Kidney (tissue), 14 donors: ENCODE results near the gene ADM5. TPM values are rescaled to one million over a fixed set of nuclear protein-coding genes. Genes with fewer than 3 reads are reported as not detected.

Source experiments
- DNase-seq, 5 donors: peaks; one replicate each; pipeline ENCODE4 v3.0.0-alpha.2; 2013 to 2020
- FAIRE-seq: peaks from 2 replicates; lab custom pipeline; 2012; peaks lifted over from hg19 to GRCh38; lab: Jason Lieb, UNC
- H3K27ac ChIP-seq, 2 donors: one replicate each; pipeline ENCODE4 v1.7.0; 2013; ENCODE audit warnings: low read depth in 2 of 2, low read length in 2 of 2, inconsistent platforms in 1 of 2
- H3K27me3 ChIP-seq: one replicate; pipeline ENCODE4 v1.7.1; 2013; ENCODE audit warnings: low read length, inconsistent platforms; ENCODE audit not compliant: control insufficient read depth, insufficient read depth
- H3K36me3 ChIP-seq, 3 donors: one replicate each; pipeline versions ENCODE4 v1.7.0 to v1.7.1; 2013; ENCODE audit warnings: low read length in 3 of 3, control low read depth in 1 of 3, inconsistent platforms in 1 of 3; ENCODE audit not compliant: insufficient read depth in 3 of 3, control insufficient read depth in 2 of 3
- H3K4me1 ChIP-seq, 3 donors: one replicate each; pipeline versions ENCODE4 v1.7.0 to v1.7.1; 2013; ENCODE audit warnings: low read length in 3 of 3, inconsistent platforms in 1 of 3, low read depth in 1 of 3; ENCODE audit not compliant: control insufficient read depth in 2 of 3, insufficient read depth in 2 of 3
- H3K4me3 ChIP-seq, 3 donors: one replicate each; pipeline versions ENCODE4 v1.7.0 to v1.8.1; 2013; ENCODE audit warnings: low read length in 3 of 3, control low read depth in 1 of 3, inconsistent platforms in 1 of 3
- H3K9ac ChIP-seq, 3 donors: one replicate each; pipeline versions ENCODE4 v1.7.0 to v1.7.1; 2013; ENCODE audit warnings: low read length in 3 of 3, control low read depth in 1 of 3, inconsistent platforms in 1 of 3
- H3K9me3 ChIP-seq, 3 donors: one replicate each; pipeline versions ENCODE4 v1.7.0 to v1.7.1; 2013; ENCODE audit warnings: low read length in 3 of 3, control low read depth in 1 of 3, inconsistent platforms in 1 of 3; ENCODE audit not compliant: control insufficient read depth in 2 of 3, insufficient read depth in 1 of 3
- intact Hi-C: fragments of 100-400 bp; cut with DNase I; formaldehyde crosslinking; loops from one replicate; pipeline ENCODE4 v1.11.1; 2022
- polyA plus RNA-seq: library from polyadenylated mRNA; stranded (reverse); fragments of 350-450 nt; fragmentation: Illumina TruSeq; extraction: RNeasy Lipid Tissue Mini Kit (QIAGEN cat#74804); gene quantifications from one replicate; pipeline ENCODE4 v1.2.3, GENCODE V29; 2014; ENCODE audit warnings: low read depth, low replicate concordance; ENCODE audit not compliant: insufficient read depth
- total RNA-seq: library from RNA; stranded (reverse); fragmentation: NEBNext Ultra II Directional; extraction: Animal tissue kit (Norgen Biotek cat#: 25700); gene quantifications from one replicate; pipeline ENCODE4 v1.2.1, GENCODE V29; 2021
- TF ChIP-seq, protein P1 (sequence below): IDR thresholded peaks from 3 replicates; pipeline ENCODE4 v1.5.1; 2012; ENCODE audit warnings: mild to moderate bottlenecking, moderate library complexity, borderline replicate concordance; ENCODE audit not compliant: insufficient read depth; ENCODE audit errors: extremely low read depth
- donor health status: control.
- donor health status: control.
- donor health status: control.
- donor health status: control.
- donor health status: control.
- donor health status: DM: yes; HTN: yes; CAD: no.
- donor health status: Normal renal cell carcinoma (clear cell type).

Gene ADM5
- total and polyA plus RNA-seq, 2 donors from 2014 or later, result 0.60 to 2.1 TPM

DNA sequence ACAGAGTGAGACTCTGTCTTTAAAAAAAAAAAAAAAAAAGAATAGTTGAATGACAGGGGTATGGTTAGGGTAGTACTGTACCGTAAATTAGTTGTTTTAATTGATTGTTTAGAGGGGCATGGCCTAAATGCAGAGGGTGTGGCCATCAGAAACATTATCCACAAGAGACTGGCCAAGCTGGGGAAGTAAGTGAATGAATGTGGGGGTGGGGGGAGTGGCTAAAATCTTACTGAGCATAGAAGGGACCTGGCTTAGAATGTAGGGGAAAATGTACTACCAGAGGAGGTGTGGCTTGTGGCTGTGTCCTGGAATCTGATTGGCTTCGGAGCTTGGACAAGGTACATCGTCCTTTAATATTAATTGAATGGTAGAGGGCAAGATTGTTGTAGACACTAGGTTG is 19.9 kb upstream of the ADM5 start:
- no peak for DNase-seq
- TF ChIP-seq, protein P1, sequence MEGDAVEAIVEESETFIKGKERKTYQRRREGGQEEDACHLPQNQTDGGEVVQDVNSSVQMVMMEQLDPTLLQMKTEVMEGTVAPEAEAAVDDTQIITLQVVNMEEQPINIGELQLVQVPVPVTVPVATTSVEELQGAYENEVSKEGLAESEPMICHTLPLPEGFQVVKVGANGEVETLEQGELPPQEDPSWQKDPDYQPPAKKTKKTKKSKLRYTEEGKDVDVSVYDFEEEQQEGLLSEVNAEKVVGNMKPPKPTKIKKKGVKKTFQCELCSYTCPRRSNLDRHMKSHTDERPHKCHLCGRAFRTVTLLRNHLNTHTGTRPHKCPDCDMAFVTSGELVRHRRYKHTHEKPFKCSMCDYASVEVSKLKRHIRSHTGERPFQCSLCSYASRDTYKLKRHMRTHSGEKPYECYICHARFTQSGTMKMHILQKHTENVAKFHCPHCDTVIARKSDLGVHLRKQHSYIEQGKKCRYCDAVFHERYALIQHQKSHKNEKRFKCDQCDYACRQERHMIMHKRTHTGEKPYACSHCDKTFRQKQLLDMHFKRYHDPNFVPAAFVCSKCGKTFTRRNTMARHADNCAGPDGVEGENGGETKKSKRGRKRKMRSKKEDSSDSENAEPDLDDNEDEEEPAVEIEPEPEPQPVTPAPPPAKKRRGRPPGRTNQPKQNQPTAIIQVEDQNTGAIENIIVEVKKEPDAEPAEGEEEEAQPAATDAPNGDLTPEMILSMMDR, result no peak
- H3K36me3 ChIP-seq, result no peaks in the 10 kb centered on the region
- H3K27ac ChIP-seq, result no peak overlapping the region
- H3K9me3 ChIP-seq, result no peaks in the 10 kb centered on the region
- no peaks in the 10 kb centered on the region for H3K27me3 ChIP-seq
- H3K4me1 ChIP-seq, result peaks cover 0 to 14% (median 5%) of the 10 kb centered on the region in 3 donors
- no peak for FAIRE-seq
- no peak overlapping the region for H3K4me3 ChIP-seq
- H3K9ac ChIP-seq, result no peak overlapping the region
- intact Hi-C loops, result no loop called here

DNA sequence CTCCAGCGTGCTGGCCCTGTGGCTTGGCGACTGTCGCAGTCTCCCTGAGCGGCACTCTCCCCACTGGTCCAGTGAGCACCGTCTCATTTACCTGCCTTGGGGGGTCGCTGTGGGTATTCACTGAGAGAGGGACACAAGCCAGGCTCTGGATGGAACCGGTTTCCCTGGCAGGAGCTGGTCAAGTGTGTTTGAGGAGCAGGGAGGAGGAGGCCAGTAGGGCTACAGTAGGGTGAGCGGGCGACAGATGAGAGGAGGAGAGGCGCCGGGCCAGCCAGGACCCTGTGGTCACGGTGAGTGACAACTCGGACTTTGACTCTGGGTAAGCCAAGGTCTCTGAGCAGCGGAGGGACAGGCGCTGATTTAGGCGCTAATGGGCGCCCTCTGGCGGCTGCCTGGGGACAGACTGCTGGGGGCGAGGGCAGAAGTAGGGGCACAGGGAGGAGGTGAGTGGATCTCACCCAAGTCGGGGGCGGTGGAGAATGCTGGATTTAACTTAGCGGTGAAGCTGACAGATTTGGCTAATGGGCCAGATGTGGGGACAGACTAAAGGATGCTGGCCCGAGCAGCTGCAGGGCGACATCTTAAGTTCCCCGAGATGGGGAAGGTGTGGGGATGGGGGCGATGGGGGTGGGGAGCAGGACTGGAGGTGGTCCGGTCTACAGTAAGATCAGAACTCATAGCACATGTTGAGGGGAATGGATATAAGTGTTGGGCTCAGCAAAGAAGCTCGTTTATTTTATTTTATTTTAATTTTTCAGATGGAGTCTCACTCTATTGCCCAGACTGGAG is 17.1 kb upstream of the ADM5 start:
- H3K9me3 ChIP-seq, result no peaks in the 10 kb centered on the region
- H3K4me1 ChIP-seq, result peaks cover 0 to 8% (median 0%) of the 10 kb centered on the region in 3 donors
- peak overlapping the region; percentile 41 to 71 for H3K27ac ChIP-seq
- H3K36me3 ChIP-seq, result no peaks in the 10 kb centered on the region
- DNase-seq (peak; percentile 85 to 93 (median 89)), FAIRE-seq (no peak)
- TF ChIP-seq, protein P1, result peak; percentile 86
- H3K27me3 ChIP-seq, result no peaks in the 10 kb centered on the region
- H3K4me3 ChIP-seq, result peak overlapping the region in 2 of 3 donors; percentile 19 to 41
- H3K9ac ChIP-seq, result peak overlapping the region in 1 of 3 donors; percentile 67
- intact Hi-C loops, result no loop called here

DNA sequence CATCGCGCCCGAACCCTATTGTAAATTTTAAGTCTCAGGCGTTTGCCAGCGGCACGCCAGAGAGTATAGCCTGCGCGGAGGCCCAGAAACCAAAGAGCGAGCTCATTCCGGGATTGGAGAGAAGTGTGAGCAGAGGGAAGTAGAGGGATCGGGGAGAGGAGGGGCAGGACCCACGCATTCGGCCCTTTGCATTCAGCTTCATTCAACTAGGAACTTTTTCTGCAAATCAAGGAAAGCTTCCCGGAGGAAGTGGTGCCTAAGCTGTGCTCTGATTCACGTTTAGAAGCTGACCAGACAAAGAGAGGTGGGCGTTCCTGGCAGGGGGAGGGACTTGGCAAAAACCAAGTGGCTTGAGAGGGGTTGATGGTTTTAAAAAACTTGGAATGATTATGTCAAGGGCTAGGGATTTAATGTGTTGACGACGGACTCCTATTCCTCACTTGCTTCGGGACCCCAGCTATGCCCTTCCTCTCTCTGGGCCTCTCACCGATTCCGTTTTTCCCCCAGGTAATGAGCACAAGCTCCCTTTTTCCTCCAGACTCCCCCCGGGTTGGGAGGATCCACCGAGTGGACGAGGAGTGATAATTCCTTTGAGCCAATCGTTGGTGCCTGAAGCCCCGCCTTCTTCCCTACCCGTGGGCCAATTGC is 13.1 kb upstream of the ADM5 start:
- peaks cover 0 to 23% (median 6%) of the 10 kb centered on the region in 3 donors for H3K4me1 ChIP-seq
- H3K9ac ChIP-seq, result peak overlapping the region; percentile 4 to 97 (median 72)
- peak overlapping the region; percentile 91 to 97 for H3K27ac ChIP-seq
- TF ChIP-seq, protein P1, result no peak
- H3K9me3 ChIP-seq, result no peaks in the 10 kb centered on the region
- H3K4me3 ChIP-seq, result peak overlapping the region; percentile 47 to 93 (median 61)
- H3K36me3 ChIP-seq, result no peaks in the 10 kb centered on the region
- DNase-seq (peak in 3 of 5 donors; percentile 94 to 97 (median 96)), FAIRE-seq (no peak)
- intact Hi-C loops, result no loop called here
- H3K27me3 ChIP-seq, result no peaks in the 10 kb centered on the region
